ENCODE measurements around the gene TNFRSF17.

Gene TNFRSF17

DNA sequence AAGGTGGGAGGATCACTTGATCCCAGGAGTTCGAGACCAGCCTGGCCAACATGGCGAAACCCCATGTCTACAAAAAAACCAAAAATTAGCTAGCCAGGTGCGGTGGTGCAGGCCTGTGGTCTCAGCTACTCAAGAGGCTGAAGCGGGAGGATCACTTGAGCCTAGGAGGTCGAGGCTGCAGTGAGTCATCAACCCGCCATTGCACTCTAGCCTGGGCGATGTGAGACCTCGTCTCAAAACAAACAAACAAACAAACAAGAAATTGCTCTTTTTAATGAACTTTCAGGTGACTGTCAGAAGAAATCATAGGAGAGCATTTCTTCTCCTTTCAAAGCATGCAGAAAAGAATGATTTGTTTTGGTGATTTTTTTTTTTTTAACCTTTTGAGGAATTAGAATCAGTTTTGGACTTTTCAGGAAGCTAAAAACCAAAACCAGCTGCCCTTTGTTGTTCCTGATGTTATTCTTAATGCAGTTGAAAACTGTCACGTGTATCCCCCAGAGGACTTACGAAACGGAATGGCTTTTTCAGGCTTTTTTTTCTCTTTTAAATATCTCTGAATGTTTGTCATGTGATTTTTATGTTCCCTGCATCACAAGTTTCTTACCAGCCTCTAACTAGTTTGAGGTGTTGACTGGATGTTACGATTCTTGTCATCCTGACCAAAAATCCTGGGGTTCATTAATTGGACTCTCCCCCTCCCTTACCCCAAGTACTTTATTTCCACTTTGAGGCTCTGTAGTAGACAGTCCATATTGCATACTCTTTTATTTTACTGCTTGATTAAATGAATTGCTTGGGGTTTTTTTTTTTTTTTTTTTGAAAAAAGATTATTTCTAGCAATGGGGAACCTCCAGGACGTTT lies 45.6 kb downstream of the TNFRSF17 start:
- DNase-seq (ENCODE audit: low read depth): no peak
- H3K4me3 ChIP-seq (ENCODE audit: low read length): no peak overlapping the region
- TF ChIP-seq, protein P1, sequence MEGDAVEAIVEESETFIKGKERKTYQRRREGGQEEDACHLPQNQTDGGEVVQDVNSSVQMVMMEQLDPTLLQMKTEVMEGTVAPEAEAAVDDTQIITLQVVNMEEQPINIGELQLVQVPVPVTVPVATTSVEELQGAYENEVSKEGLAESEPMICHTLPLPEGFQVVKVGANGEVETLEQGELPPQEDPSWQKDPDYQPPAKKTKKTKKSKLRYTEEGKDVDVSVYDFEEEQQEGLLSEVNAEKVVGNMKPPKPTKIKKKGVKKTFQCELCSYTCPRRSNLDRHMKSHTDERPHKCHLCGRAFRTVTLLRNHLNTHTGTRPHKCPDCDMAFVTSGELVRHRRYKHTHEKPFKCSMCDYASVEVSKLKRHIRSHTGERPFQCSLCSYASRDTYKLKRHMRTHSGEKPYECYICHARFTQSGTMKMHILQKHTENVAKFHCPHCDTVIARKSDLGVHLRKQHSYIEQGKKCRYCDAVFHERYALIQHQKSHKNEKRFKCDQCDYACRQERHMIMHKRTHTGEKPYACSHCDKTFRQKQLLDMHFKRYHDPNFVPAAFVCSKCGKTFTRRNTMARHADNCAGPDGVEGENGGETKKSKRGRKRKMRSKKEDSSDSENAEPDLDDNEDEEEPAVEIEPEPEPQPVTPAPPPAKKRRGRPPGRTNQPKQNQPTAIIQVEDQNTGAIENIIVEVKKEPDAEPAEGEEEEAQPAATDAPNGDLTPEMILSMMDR (conservative IDR thresholded peaks at IDR 0.05; ENCODE audit: low read depth, low read length): no peak

DNA sequence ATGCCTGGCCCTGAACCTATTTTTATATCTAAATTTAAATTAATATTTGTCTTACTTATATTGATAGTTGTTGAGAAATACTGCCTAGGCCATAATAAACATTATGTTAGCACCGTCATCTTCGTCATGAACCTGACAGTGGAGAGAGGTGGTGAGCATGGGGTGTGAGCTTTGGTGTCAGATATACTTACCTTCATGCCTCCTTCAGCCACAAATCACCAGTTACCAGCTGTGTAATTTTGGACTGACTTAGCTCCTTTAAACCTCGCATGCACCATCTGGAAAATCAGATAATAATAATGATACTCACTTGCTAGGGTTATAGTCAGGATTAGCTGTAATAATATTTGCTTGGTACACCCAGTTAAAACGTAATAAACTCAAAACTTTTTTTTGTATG lies 46.6 kb downstream of the TNFRSF17 start:
- no peak for DNase-seq (ENCODE audit: low read depth)
- H3K4me3 ChIP-seq (ENCODE audit: low read length): no peak overlapping the region
- TF ChIP-seq, protein P1 (conservative IDR thresholded peaks at IDR 0.05; ENCODE audit: low read depth, low read length): no peak

DNA sequence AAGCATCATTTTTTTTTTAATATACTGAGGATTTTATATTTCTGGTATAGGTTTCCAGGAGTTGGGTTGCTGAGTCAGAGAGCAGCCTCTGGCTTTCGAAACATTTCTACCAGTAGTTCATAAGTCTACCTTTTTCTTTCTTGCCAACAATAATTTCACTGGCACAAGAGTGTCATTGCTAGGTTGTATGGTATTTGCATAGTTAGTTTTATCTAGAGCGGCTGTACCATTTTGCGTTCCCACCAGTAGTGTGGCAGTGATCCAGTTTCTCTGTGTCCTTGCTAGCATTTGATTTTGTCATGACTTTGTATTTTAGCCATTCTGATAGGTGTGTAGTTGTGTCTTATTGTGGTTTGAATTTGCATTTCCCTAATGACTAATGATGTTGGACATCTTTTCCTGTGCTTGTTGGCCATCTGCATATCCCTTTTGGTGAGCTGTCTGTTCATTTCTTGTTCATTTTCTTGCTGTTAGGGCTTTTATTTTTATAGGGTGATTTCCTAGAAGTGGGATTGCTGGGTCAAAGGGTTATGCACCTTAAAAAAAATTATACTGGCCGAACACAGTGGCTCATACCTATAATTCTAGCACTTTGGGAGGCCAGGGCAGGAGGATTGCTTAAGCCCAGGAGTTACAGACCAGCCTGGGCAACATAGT lies 51.4 kb downstream of the TNFRSF17 start:
- DNase-seq (ENCODE audit: low read depth): no peak
- TF ChIP-seq, protein P1 (conservative IDR thresholded peaks at IDR 0.05; ENCODE audit: low read depth, low read length): no peak
- no peak overlapping the region for H3K4me3 ChIP-seq (ENCODE audit: low read length)

DNA sequence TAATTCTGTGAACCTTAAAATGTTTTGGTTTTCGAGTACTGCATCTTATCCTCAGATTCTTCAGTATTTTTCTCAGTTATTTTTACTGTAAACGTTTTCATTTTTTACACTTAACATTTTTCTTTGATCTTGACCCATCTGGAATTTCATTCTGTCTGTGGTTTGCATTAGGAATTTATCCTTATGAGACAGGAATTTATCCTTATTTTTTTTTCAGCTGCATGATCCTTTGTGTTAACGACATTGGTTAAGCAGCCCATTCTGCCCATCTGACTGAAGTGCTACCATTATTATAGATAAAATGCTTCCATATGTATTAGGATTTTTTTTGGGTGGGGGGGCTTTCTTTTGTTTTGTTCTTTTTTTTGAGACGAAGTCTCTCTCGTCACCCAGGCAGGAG lies 52.5 kb downstream of the TNFRSF17 start:
- DNase-seq (ENCODE audit: low read depth): no peak
- H3K4me3 ChIP-seq (ENCODE audit: low read length): no peak overlapping the region

More for the DNA sequence above, 52.5 kb downstream of the TNFRSF17 start:
- TF ChIP-seq, protein P1 (conservative IDR thresholded peaks at IDR 0.05; ENCODE audit: low read depth, low read length): no peak
